ENCODE measurements around the gene CYP46A1. TPM values are rescaled to one million over a fixed set of nuclear protein-coding genes. Genes with fewer than 3 reads are reported as not detected.

The CYP46A1 gene
- total and polyA plus RNA-seq, 3 donors from 2014 or later: 2.5 to 4.6 (median 4.2) TPM

GRCh38 chr14:99742509-99743487 lies 58.7 kb downstream of the CYP46A1 start:
- no peak for DNase-seq
- Histone ChIP-seq H3K27ac (no peak overlapping the region), H3K9me3 (no peaks in the 10 kb centered on the region), H3K4me1 (peaks cover 10% of the 10 kb centered on the region), H3K4me3 (no peak overlapping the region), H3K36me3 (ENCODE audit: low read depth, missing control alignments) (no peaks in the 10 kb centered on the region), H3K27me3 (no peaks in the 10 kb centered on the region)
- intact Hi-C loops (cut with DNase I; ENCODE audit: low total_unique reads): no loop called here
- no peak for TF ChIP-seq CTCF (IDR thresholded peaks at IDR 0.05)
- TF ChIP-seq POLR2A (IDR thresholded peaks at IDR 0.05): no peak
- WGBS, 2 donors: 94 to 95% methylated on average over 17 to 25 of the region's 25 CpGs

- WGBS, 2 donors: 85 to 87% methylated on average over 10 to 11 of the region's 11 CpGs
- no peak for DNase-seq
- no peak for TF ChIP-seq POLR2A (IDR thresholded peaks at IDR 0.05)
- TF ChIP-seq CTCF (IDR thresholded peaks at IDR 0.05): no peak
- Histone ChIP-seq H3K27me3 (no peaks in the 10 kb centered on the region), H3K27ac (no peak overlapping the region), H3K4me3 (no peak overlapping the region), H3K36me3 (ENCODE audit: low read depth, missing control alignments) (no peaks in the 10 kb centered on the region), H3K4me1 (peaks cover 12% of the 10 kb centered on the region), H3K9me3 (no peaks in the 10 kb centered on the region)
- intact Hi-C loops (cut with DNase I; ENCODE audit: low total_unique reads): no loop called here
These were observed 60.2 kb downstream of the CYP46A1 start for GRCh38 chr14:99744199-99744872.

- intact Hi-C loops (cut with DNase I; ENCODE audit: low total_unique reads): no loop called here
These were observed 60.8 kb downstream of the CYP46A1 start for GRCh38 chr14:99744873-99745224.

GRCh38 chr14:99745307-99745951 lies 61.3 kb downstream of the CYP46A1 start:
- no peak for DNase-seq
- Histone ChIP-seq H3K9me3 (no peaks in the 10 kb centered on the region), H3K4me1 (peaks cover 20% of the 10 kb centered on the region), H3K4me3 (no peak overlapping the region), H3K27me3 (no peaks in the 10 kb centered on the region), H3K36me3 (ENCODE audit: low read depth, missing control alignments) (no peaks in the 10 kb centered on the region), H3K27ac (no peak overlapping the region)
- TF ChIP-seq CTCF (IDR thresholded peaks at IDR 0.05) (no peak), POLR2A (IDR thresholded peaks at IDR 0.05) (no peak)
- 62 to 65% methylated on average over 10 of the region's 10 CpGs for WGBS, 2 donors
- intact Hi-C loops (cut with DNase I; ENCODE audit: low total_unique reads): no loop called here

More at GRCh38 chr14:99744873-99745224, 60.8 kb downstream of the CYP46A1 start:
- no peak overlapping the region for H3K27ac ChIP-seq
- H3K4me3 ChIP-seq: no peak overlapping the region
- H3K9me3 ChIP-seq: no peaks in the 10 kb centered on the region
- H3K36me3 ChIP-seq (ENCODE audit: low read depth, missing control alignments): no peaks in the 10 kb centered on the region
- H3K27me3 ChIP-seq: no peaks in the 10 kb centered on the region
- no peak for TF ChIP-seq POLR2A (IDR thresholded peaks at IDR 0.05)
- TF ChIP-seq CTCF (IDR thresholded peaks at IDR 0.05): no peak
- DNase-seq: no peak
- WGBS, 2 donors: 90 to 92% methylated on average over 7 of the region's 7 CpGs
- peaks cover 17% of the 10 kb centered on the region for H3K4me1 ChIP-seq
